Endothelial cell of umbilical vein (primary cell): ENCODE data around the gene PLEKHF1. TPM values are rescaled to one million over a fixed set of nuclear protein-coding genes. Genes with fewer than 3 reads are reported as not detected.
A peak's percentile ranks its signal among the peaks of the same experiment; 100 is the strongest.

Experiments
- BruUV-seq: library from RNA; stranded (reverse); fragments of 400-500 nt; replicated peaks from 2 replicates; lab custom pipeline; 2021; lab: Mats Ljungman, UMichigan
- CTCF ChIA-PET: fragments of 300-600, 350-600 bp; sonication (Branson Sonifier 250); formaldehyde crosslinking; loops from one replicate; lab custom pipeline; 2021; ENCODE audit warnings: antibody characterized with exemption, inconsistent platforms; lab: Charles Lee
- POLR2A ChIA-PET: fragments of 300-600, 350-600 bp; sonication (Branson Sonifier 250); formaldehyde crosslinking; loops from one replicate; lab custom pipeline; 2021; ENCODE audit warnings: antibody characterized with exemption, inconsistent platforms; lab: Charles Lee
- DNase-seq: peaks from one replicate; pipeline ENCODE4 v3.0.0-alpha.2; 2011; ENCODE audit warnings: low read depth, low spot score
- FAIRE-seq: peaks from 2 replicates; lab custom pipeline; 2011; peaks lifted over from hg19 to GRCh38; lab: Jason Lieb, UNC
- H2AFZ ChIP-seq: 2 replicates; pipeline ENCODE4 v1.6.0; 2012; ENCODE audit warnings: low read depth, low read length, control low read depth, inconsistent platforms
- H3K27ac ChIP-seq: 2 replicates; pipeline ENCODE4 v1.5.1; 2011; ENCODE audit warnings: low read depth, mild to moderate bottlenecking, control low read depth, low read length, moderate library complexity; ENCODE audit not compliant: insufficient read depth
- H3K27me3 ChIP-seq, 2 experiments: 2 replicates each; pipeline versions ENCODE4 v1.6.0 to v1.6.1; 2011; ENCODE audit warnings: low read length in 2 of 2, mixed read lengths in 1 of 2; ENCODE audit not compliant: control insufficient read depth in 2 of 2, insufficient read depth in 2 of 2
- H3K36me3 ChIP-seq, 2 experiments: 2 replicates in 1 of 2; 3 replicates in 1 of 2; pipeline ENCODE4 v1.5.1; 2011; ENCODE audit warnings: low read length in 2 of 2, mild to moderate bottlenecking in 1 of 2, moderate library complexity in 1 of 2; ENCODE audit not compliant: control insufficient read depth in 2 of 2, insufficient read depth in 2 of 2; ENCODE audit errors: extremely low read depth in 1 of 2
- H3K4me1 ChIP-seq: 3 replicates; pipeline ENCODE4 v1.5.1; 2011; ENCODE audit warnings: mild to moderate bottlenecking, low read length; ENCODE audit not compliant: control insufficient read depth, insufficient read depth; ENCODE audit errors: extremely low read depth
- H3K4me2 ChIP-seq: 2 replicates; pipeline ENCODE4 v1.6.1; 2011; ENCODE audit warnings: low read length, control low read depth, mixed read lengths; ENCODE audit not compliant: insufficient read depth
- H3K4me3 ChIP-seq, 3 experiments: fragments of 200-600 bp in 1 of 3; sonication (generic), shearing (Covaris generic) in 1 of 3; replicated peaks in 1 of 3; 2 replicates each; pipeline ENCODE4 v1.5.1; 2011 to 2016; ENCODE audit warnings: control low read depth in 3 of 3, low read length in 3 of 3, mild to moderate bottlenecking in 2 of 3, inconsistent platforms in 1 of 3, low read depth in 1 of 3, moderate library complexity in 1 of 3; ENCODE audit not compliant: insufficient read depth in 1 of 3
- H3K79me2 ChIP-seq: 2 replicates; pipeline ENCODE4 v1.6.0; 2012; ENCODE audit warnings: low read length, inconsistent platforms; ENCODE audit not compliant: control insufficient read depth, insufficient read depth
- H3K9ac ChIP-seq: replicated peaks from 2 replicates; pipeline ENCODE3; 2011; ENCODE audit warnings: low read length, control low read depth; ENCODE audit not compliant: insufficient read depth; ENCODE audit errors: extremely low read depth
- H3K9me1 ChIP-seq: replicated peaks from 3 replicates; pipeline ENCODE4 v1.6.0; 2011; ENCODE audit warnings: mild to moderate bottlenecking, low read length; ENCODE audit not compliant: control insufficient read depth, insufficient read depth; ENCODE audit errors: extremely low read depth
- H3K9me3 ChIP-seq: replicated peaks from 2 replicates; pipeline ENCODE4 v1.5.1; 2012; ENCODE audit warnings: low read length, inconsistent platforms; ENCODE audit not compliant: control insufficient read depth, insufficient read depth
- H4K20me1 ChIP-seq: replicated peaks from 2 replicates; pipeline ENCODE3; 2011; ENCODE audit warnings: mild to moderate bottlenecking, low read length; ENCODE audit not compliant: control insufficient read depth, insufficient read depth; ENCODE audit errors: extremely low read depth
- CTCF ChIP-seq, 2 donors: IDR thresholded peaks; 1 replicate in 1 of 2; 2 replicates in 1 of 2; pipeline ENCODE4 v1.5.1; 2011; ENCODE audit warnings: low read length in 2 of 2, mild to moderate bottlenecking in 2 of 2, moderate library complexity in 2 of 2, control low read depth in 1 of 2, inconsistent platforms in 1 of 2, low read depth in 1 of 2; ENCODE audit not compliant: insufficient read depth in 1 of 2; ENCODE audit errors: extremely low read depth in 1 of 2
- EZH2 ChIP-seq: IDR thresholded peaks from 2 replicates; pipeline ENCODE4 v1.6.1; 2012; ENCODE audit warnings: borderline replicate concordance, low read depth, mild to moderate bottlenecking, moderate library complexity, low read length, inconsistent platforms; ENCODE audit not compliant: severe bottlenecking
- FOS ChIP-seq: IDR thresholded peaks from 2 replicates; pipeline ENCODE4 v1.6.1; 2011; ENCODE audit warnings: mild to moderate bottlenecking, low read length, moderate library complexity, borderline replicate concordance; ENCODE audit not compliant: insufficient read depth
- GATA2 ChIP-seq: IDR thresholded peaks from 2 replicates; pipeline ENCODE4 v1.7.0; 2011; ENCODE audit warnings: low read depth, mild to moderate bottlenecking, moderate library complexity, mixed read lengths, low read length; ENCODE audit not compliant: insufficient read length, insufficient read depth
- JUN ChIP-seq: IDR thresholded peaks from 2 replicates; pipeline ENCODE4 v1.6.1; 2011; ENCODE audit warnings: borderline replicate concordance, low read depth; ENCODE audit not compliant: insufficient read length, insufficient read depth
- MAX ChIP-seq: IDR thresholded peaks from 2 replicates; pipeline ENCODE4 v1.6.1; 2011; ENCODE audit not compliant: insufficient read depth, insufficient read length
- MYC ChIP-seq: IDR thresholded peaks from one replicate; pipeline ENCODE4 v1.6.1; 2011; ENCODE audit warnings: mild to moderate bottlenecking, low read depth, low read length
- POLR2A ChIP-seq: IDR thresholded peaks from 2 replicates; pipeline ENCODE4 v1.6.1; 2012; ENCODE audit warnings: low read depth, mild to moderate bottlenecking, control low read depth, low read length
- POLR2AphosphoS5 ChIP-seq: IDR thresholded peaks from 2 replicates; pipeline ENCODE4 v1.6.1; 2012; ENCODE audit warnings: low read depth, mild to moderate bottlenecking, control low read depth, low read length, moderate library complexity; ENCODE audit not compliant: insufficient read depth
- dilution Hi-C: fragments of 300-500 bp; cut with MboI; formaldehyde crosslinking; loops from one replicate; pipeline ENCODE4 v1.15.0; 2019; ENCODE audit warnings: low sequenced_read_pairs; ENCODE audit not compliant: extremely low pct_ligation_motif_present
- intact Hi-C: fragments of 100-400 bp; cut with micrococcal nuclease; formaldehyde crosslinking; loops from one replicate; pipeline ENCODE4 v1.10.0; 2022
- polyA plus RNA-seq, 4 experiments: library from polyadenylated mRNA; depleted of rRNA in 3 of 4; stranded (reverse) in 3 of 4; unstranded in 1 of 4; fragments of >200 nt; gene quantifications; 2 replicates each; pipeline versions ENCODE4 v1.2.1 to v1.2.3, GENCODE V29; 2011 to 2012; ENCODE audit warnings: missing spikeins in 1 of 4
- total RNA-seq: library from RNA; stranded (reverse); gene quantifications from 2 replicates; pipeline ENCODE4 v1.2.3, GENCODE V29; 2021

The PLEKHF1 gene
- total and polyA plus RNA-seq, 2 donors (not counting 3 experiments of a cell fraction or from before 2014, with no cell fraction given): 5.5 TPM

GRCh38 chr19:29687897-29688728 lies 22.9 kb downstream of the PLEKHF1 start:
- CTCF ChIA-PET: interaction anchor here (1.4 kb wide), 1 partner anchor 77 kb away, joined by 5 read pairs; no protein-coding TSS in a partner anchor
- Histone ChIP-seq H3K4me1 (no peaks in the 10 kb centered on the region), H2AFZ (no peak overlapping the region), H3K36me3 (no peaks in the 10 kb centered on the region), H3K9me3 (no peaks in the 10 kb centered on the region), H3K4me3 (no peak overlapping the region), H3K9ac (no peak overlapping the region), H3K4me2 (no peak overlapping the region), H3K9me1 (no peaks in the 10 kb centered on the region), H3K79me2 (no peaks in the 10 kb centered on the region), H3K27me3 (no peaks in the 10 kb centered on the region), H4K20me1 (no peaks in the 10 kb centered on the region), H3K27ac (no peak overlapping the region)
- FAIRE-seq (no peak), DNase-seq (peak; percentile 32)
- POLR2A ChIA-PET: no interaction called here
- intact Hi-C loops: no loop called here
- dilution Hi-C loops: no loop called here
- BruUV-seq: no TSS peak
- TF ChIP-seq CTCF (IDR thresholded peaks at IDR 0.05; ENCODE audit: extremely low read depth in 1 of 2, insufficient read depth in 1 of 2, low read depth in 1 of 2, low read length in 2 of 2) (no peak), MYC (no peak), POLR2A (no peak), MAX (no peak), JUN (no peak), GATA2 (no peak), POLR2AphosphoS5 (no peak), EZH2 (no peak), FOS (no peak)
